Measurements from ENCODE around the gene CACNA1C.

Gene CACNA1C

GRCh38 chr12:2052826-2053678 lies at the start of gene CACNA1C:
Gene CACNA1C, plus strand, starts transcription at chr12:2052987. Its CDS starts 576 bp downstream, at chr12:2053563.
- peak in 1 of 3 donors; percentile 21 for DNase-seq (ENCODE audit: low read depth in 3 of 3, low spot score in 1 of 3)

- no peak for DNase-seq (ENCODE audit: low read depth in 3 of 3, low spot score in 1 of 3)
Observed at GRCh38 chr12:2003676-2004112, 49.1 kb upstream of the CACNA1C start.

GRCh38 chr12:2004113-2004929 lies 48.5 kb upstream of the CACNA1C start, which contains the start of gene DCP1B:
Gene DCP1B, minus strand, starts transcription at chr12:2004457. Its CDS starts 26 bp downstream, at chr12:2004431.
- peak; percentile 77 to 83 (median 81) for DNase-seq (ENCODE audit: low read depth in 3 of 3, low spot score in 1 of 3)

- DNase-seq (ENCODE audit: low read depth in 3 of 3, low spot score in 1 of 3) = no peak
Observed at GRCh38 chr12:2008677-2009076, 44.1 kb upstream of the CACNA1C start.

- no peak for DNase-seq (ENCODE audit: low read depth in 3 of 3, low spot score in 1 of 3)
Observed at GRCh38 chr12:2009623-2010022, 43.2 kb upstream of the CACNA1C start.

- DNase-seq (ENCODE audit: low read depth in 3 of 3, low spot score in 1 of 3) = no peak
Observed at GRCh38 chr12:2011643-2012607, 40.9 kb upstream of the CACNA1C start.

GRCh38 chr12:2013086-2013485 lies 39.7 kb upstream of the CACNA1C start:
- no peak for DNase-seq (ENCODE audit: low read depth in 3 of 3, low spot score in 1 of 3)

GRCh38 chr12:2013527-2014223 lies 39.1 kb upstream of the CACNA1C start:
- DNase-seq (ENCODE audit: low read depth in 3 of 3, low spot score in 1 of 3) = no peak

GRCh38 chr12:2014231-2014630 lies 38.6 kb upstream of the CACNA1C start:
- no peak for DNase-seq (ENCODE audit: low read depth in 3 of 3, low spot score in 1 of 3)

- DNase-seq (ENCODE audit: low read depth in 3 of 3, low spot score in 1 of 3) = no peak
Observed at GRCh38 chr12:2016862-2017545, 35.8 kb upstream of the CACNA1C start.

GRCh38 chr12:2017546-2018337 lies 35.0 kb upstream of the CACNA1C start:
- no peak for DNase-seq (ENCODE audit: low read depth in 3 of 3, low spot score in 1 of 3)

GRCh38 chr12:2018391-2018790 lies 34.4 kb upstream of the CACNA1C start:
- DNase-seq (ENCODE audit: low read depth in 3 of 3, low spot score in 1 of 3) = no peak

- DNase-seq (ENCODE audit: low read depth in 3 of 3, low spot score in 1 of 3) = no peak
Observed at GRCh38 chr12:2019126-2019525, 33.7 kb upstream of the CACNA1C start.

- no peak for DNase-seq (ENCODE audit: low read depth in 3 of 3, low spot score in 1 of 3)
Observed at GRCh38 chr12:2020511-2020910, 32.3 kb upstream of the CACNA1C start.

GRCh38 chr12:2023365-2023764 lies 29.4 kb upstream of the CACNA1C start:
- DNase-seq (ENCODE audit: low read depth in 3 of 3, low spot score in 1 of 3) = no peak

- no peak for DNase-seq (ENCODE audit: low read depth in 3 of 3, low spot score in 1 of 3)
Observed at GRCh38 chr12:2027351-2027750, 25.4 kb upstream of the CACNA1C start.

GRCh38 chr12:2029851-2030250 lies 22.9 kb upstream of the CACNA1C start:
- DNase-seq (ENCODE audit: low read depth in 3 of 3, low spot score in 1 of 3) = no peak

GRCh38 chr12:2032506-2032905 lies 20.3 kb upstream of the CACNA1C start:
- no peak for DNase-seq (ENCODE audit: low read depth in 3 of 3, low spot score in 1 of 3)
